ENCODE data around the gene KRTAP4-7. TPM values are rescaled to one million over a fixed set of nuclear protein-coding genes. Genes with fewer than 3 reads are reported as not detected.
"Not testable (repeated sequence)": the region's sequence is repeated elsewhere in the genome, so short reads cannot be mapped to it uniquely, and the experiment has no call there.

The KRTAP4-7 gene
- total RNA-seq, 2 donors from 2014 or later = not detected

DNA sequence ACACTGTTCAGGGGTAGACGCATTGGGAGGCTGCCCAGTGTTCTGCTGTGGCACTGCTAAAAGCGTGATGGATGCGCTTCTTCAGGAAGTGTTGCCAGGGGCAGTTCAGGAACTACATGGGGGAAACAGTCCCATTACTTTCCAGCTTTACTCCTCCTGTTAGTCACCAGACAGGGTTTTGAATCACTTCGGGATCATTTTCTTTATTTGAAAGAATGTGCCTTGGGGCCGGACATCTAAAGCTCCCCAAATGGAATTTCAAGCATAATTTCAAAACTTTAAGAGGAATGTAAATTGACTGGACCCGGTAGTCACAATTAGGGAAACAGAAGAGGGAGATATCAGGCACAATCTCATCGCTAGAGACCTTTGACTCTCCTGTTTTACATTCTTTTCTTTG, 35.5 kb upstream of the KRTAP4-7 start:
- H3K4me1 ChIP-seq = no peaks in the 10 kb centered on the region
- no peaks in the 10 kb centered on the region for H3K27me3 ChIP-seq
- H3K4me3 ChIP-seq = no peak overlapping the region
- DNase-seq = no peak
- intact Hi-C loops (cut with DNase I) = no loop called here
- TF ChIP-seq, protein P1, sequence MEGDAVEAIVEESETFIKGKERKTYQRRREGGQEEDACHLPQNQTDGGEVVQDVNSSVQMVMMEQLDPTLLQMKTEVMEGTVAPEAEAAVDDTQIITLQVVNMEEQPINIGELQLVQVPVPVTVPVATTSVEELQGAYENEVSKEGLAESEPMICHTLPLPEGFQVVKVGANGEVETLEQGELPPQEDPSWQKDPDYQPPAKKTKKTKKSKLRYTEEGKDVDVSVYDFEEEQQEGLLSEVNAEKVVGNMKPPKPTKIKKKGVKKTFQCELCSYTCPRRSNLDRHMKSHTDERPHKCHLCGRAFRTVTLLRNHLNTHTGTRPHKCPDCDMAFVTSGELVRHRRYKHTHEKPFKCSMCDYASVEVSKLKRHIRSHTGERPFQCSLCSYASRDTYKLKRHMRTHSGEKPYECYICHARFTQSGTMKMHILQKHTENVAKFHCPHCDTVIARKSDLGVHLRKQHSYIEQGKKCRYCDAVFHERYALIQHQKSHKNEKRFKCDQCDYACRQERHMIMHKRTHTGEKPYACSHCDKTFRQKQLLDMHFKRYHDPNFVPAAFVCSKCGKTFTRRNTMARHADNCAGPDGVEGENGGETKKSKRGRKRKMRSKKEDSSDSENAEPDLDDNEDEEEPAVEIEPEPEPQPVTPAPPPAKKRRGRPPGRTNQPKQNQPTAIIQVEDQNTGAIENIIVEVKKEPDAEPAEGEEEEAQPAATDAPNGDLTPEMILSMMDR (IDR thresholded peaks at IDR 0.05) = no peak
- no peaks in the 10 kb centered on the region for H3K9me3 ChIP-seq
- no peaks in the 10 kb centered on the region for H3K36me3 ChIP-seq
- H3K9ac ChIP-seq (ENCODE audit: low read depth in 2 of 2, low read length in 2 of 2) = no peak overlapping the region
- no peak overlapping the region for H3K27ac ChIP-seq

DNA sequence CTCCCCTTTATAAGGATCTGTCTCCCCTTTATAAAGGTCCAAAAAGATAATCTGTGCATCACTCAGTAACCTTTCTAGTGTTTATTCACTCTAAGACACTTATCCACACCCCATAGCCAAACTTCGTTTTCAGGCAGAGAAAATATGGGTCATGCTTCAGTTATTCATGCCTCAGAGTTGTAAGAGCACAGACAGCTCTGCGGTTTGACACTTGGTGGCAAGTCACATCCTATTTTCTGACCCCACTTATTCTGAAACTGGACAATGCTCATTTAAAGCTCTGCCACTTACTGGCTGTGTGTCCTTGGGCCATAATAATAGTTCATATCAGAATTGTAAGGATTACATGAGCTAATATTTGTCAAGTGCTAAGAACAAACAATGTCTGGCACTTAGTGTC, 34.8 kb upstream of the KRTAP4-7 start:
- Histone ChIP-seq H3K27me3 (no peaks in the 10 kb centered on the region), H3K4me3 (no peak overlapping the region), H3K27ac (no peak overlapping the region), H3K9me3 (no peaks in the 10 kb centered on the region), H3K9ac (ENCODE audit: low read depth in 2 of 2, low read length in 2 of 2) (no peak overlapping the region), H3K36me3 (no peaks in the 10 kb centered on the region), H3K4me1 (no peaks in the 10 kb centered on the region)
- DNase-seq = no peak
- intact Hi-C loops (cut with DNase I) = no loop called here
- TF ChIP-seq, protein P1 (IDR thresholded peaks at IDR 0.05) = no peak

DNA sequence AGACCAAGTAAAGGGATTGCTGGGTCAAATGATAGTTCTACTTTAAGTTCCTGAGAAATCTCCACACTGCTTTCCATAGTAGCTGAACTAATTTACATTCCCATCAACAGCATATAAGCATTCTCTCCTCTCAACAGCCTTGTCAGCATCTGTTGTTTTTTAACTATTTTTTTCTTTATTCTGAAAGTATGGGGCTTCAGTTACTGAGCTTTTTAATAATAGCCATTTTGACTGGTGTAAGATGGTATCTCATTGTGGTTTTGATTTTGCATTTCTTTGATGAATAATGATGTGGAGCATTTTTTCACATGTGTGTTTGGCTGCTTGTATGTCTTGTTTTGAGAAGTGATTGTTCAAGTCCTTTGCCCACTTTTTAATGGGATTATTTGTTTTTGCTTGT, 31.4 kb upstream of the KRTAP4-7 start:
- Histone ChIP-seq H3K4me3 (no peak overlapping the region), H3K36me3 (no peaks in the 10 kb centered on the region), H3K4me1 (no peaks in the 10 kb centered on the region), H3K27ac (no peak overlapping the region), H3K9me3 (no peaks in the 10 kb centered on the region), H3K9ac (ENCODE audit: low read depth in 2 of 2, low read length in 2 of 2) (no peak overlapping the region), H3K27me3 (no peaks in the 10 kb centered on the region)
- TF ChIP-seq, protein P1 (IDR thresholded peaks at IDR 0.05) = no peak
- DNase-seq = no peak
- intact Hi-C loops (cut with DNase I) = no loop called here

DNA sequence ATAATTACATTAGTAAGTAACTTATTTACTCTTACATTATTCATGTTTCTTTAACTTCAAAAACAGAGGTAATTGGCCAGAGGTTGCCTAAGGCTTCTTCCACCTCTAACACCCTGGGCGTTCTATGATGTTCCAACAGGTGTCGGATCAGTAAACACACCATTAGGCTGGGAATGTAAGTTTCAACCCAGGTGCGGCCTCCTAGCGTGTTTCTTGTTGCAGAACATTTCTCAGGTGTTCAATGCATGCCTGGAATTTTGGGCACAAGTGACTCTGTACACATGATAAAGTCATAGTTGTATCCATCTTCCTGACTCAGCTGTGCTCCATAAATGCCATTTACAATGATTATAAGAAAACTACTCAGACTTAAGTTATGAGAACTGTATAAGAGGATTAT, 29.9 kb upstream of the KRTAP4-7 start:
- H3K4me3 ChIP-seq = no peak overlapping the region
- intact Hi-C loops (cut with DNase I) = no loop called here
- H3K9me3 ChIP-seq = no peaks in the 10 kb centered on the region
- DNase-seq = no peak
- no peaks in the 10 kb centered on the region for H3K27me3 ChIP-seq
- no peak overlapping the region for H3K9ac ChIP-seq (ENCODE audit: low read depth in 2 of 2, low read length in 2 of 2)
- TF ChIP-seq, protein P1 (IDR thresholded peaks at IDR 0.05) = no peak
- H3K36me3 ChIP-seq = no peaks in the 10 kb centered on the region
- no peak overlapping the region for H3K27ac ChIP-seq
- no peaks in the 10 kb centered on the region for H3K4me1 ChIP-seq

DNA sequence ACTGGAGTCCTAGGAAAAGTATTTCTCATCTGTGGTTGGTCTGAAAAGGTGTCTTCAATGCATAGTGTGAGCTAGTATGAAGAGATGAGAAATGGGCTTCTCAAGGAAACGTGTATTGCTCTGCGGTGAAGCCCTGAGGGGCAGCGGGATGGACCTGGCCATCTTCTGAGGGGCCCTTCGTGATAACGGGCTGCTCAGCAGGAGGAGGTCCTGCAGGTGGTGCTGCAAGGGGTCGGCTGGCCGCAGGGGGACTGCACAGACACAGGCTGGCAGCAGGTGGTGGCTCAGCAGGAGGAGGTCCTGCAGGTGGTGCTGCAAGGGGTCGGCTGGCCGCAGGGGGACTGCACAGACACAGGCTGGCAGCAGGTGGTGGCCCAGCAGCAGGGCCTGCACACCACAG, 29.4 kb upstream of the KRTAP4-7 start:
- H3K4me1 ChIP-seq; H3K9me3 ChIP-seq; H3K9ac ChIP-seq (ENCODE audit: low read depth in 2 of 2, low read length in 2 of 2); H3K27me3 ChIP-seq; H3K36me3 ChIP-seq; intact Hi-C loops (cut with DNase I); DNase-seq; H3K27ac ChIP-seq; H3K4me3 ChIP-seq: not testable (repeated sequence)

DNA sequence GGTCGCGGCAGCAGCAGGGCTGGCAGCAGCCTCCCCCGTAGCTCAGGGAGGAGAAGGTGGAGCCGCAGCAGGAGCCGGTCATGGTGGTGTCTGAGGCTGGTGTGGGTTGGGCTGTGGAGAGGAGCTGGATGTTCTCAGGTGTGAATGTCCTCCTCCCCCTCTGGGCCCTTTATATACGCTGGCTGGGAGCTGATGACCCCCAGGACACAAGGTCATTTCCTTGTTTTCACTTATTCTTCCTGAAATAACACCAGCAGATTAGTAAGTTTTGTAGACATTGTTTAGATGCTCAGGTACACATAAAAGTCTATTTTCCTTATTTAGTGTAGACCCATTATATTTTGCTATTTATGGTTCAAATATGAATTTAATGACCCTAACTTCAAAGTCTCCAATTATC, 28.8 kb upstream of the KRTAP4-7 start, which contains the start of gene KRTAP2-2:
Gene KRTAP2-2, minus strand, starts transcription at position 101 of the 400 bp plus-strand sequence. Its CDS starts 19 bp downstream, at position 82.
- H3K4me1 ChIP-seq; H3K4me3 ChIP-seq; H3K36me3 ChIP-seq; H3K9me3 ChIP-seq; DNase-seq; intact Hi-C loops (cut with DNase I); H3K27ac ChIP-seq; H3K9ac ChIP-seq (ENCODE audit: low read depth in 2 of 2, low read length in 2 of 2); H3K27me3 ChIP-seq: not testable (repeated sequence)

DNA sequence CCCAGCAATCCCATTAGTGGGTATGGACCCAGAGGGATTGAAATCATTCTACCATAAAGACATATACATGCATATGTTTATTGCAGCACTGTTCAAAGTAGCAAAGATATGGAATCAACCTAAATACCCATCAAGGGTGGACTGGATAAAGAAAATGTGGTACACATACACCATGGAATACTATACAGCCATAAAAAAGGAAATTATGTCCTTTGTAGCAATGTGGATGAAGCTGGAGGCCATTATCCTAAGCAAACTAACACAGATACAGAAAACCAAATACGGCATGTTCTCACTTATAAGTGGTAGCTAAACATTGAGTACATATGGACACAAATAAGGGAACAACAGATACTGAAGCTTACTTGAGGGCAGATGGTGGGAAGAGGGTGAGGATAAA, 26.4 kb upstream of the KRTAP4-7 start:
- Histone ChIP-seq H3K4me3 (no peak overlapping the region), H3K4me1 (no peaks in the 10 kb centered on the region), H3K36me3 (no peaks in the 10 kb centered on the region), H3K27me3 (no peaks in the 10 kb centered on the region), H3K9ac (ENCODE audit: low read depth in 2 of 2, low read length in 2 of 2) (no peak overlapping the region), H3K9me3 (no peaks in the 10 kb centered on the region), H3K27ac (no peak overlapping the region)
- TF ChIP-seq, protein P1 (IDR thresholded peaks at IDR 0.05) = no peak
- no peak for DNase-seq
- intact Hi-C loops (cut with DNase I) = no loop called here
